ENCODE data around the gene STK11. TPM values are rescaled to one million over a fixed set of nuclear protein-coding genes. Genes with fewer than 3 reads are reported as not detected.

The STK11 gene
- polyA plus RNA-seq, 1 of the 3 experiments (the other 2 are of a cell fraction): 55.5 TPM

DNA sequence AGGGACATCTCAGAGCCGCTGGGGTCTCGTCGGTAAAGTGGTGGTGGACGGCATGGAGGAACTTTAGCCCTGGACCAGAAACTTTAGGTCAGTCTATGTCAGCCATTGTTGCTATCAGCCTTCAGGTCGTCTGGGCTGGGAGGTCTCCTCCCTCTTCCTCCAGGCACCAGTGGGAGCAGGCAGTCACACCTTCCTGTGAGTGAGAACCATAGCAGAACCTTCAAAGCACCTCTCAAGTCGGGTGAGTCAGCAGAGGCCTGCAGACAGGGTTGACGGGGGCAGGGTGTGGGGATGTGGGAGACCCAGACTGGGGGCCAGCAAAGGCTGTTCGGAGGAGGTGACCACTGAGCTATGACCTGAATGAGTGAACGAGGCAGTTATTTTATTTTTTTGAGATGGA, 16.2 kb upstream of the STK11 start:
- CTCF ChIA-PET: no interaction called here
- DNase-seq: no peak
- WGBS (ENCODE audit: low lambda C conversion rate): 87% methylated on average over 8 of the region's 9 CpGs

GRCh38 chr19:1199531-1199930, 6.0 kb upstream of the STK11 start:
- Histone ChIP-seq H3K79me2 (ENCODE audit: insufficient read depth) (no peaks in the 10 kb centered on the region), H3F3A (replicated peaks; ENCODE audit: insufficient read depth) (peaks cover 13% of the 10 kb centered on the region), H3K9ac (no peak overlapping the region), H3K9me2 (no peaks in the 10 kb centered on the region), H2AFZ (ENCODE audit: low read depth) (no peak overlapping the region), H4K20me1 (ENCODE audit: insufficient read depth) (no peaks in the 10 kb centered on the region), H3K27ac (ENCODE audit: low read depth in 2 of 2, low read length in 1 of 2) (no peak overlapping the region), H3K4me1 (ENCODE audit: control insufficient read depth in 1 of 2, insufficient read depth in 2 of 2, low read depth in 1 of 2, low read length in 1 of 2) (peaks cover 7 to 8% of the 10 kb centered on the region in 2 experiments; a peak in 1 of 4 replicates), H3K9me3 (no peaks in the 10 kb centered on the region), H3K27me3 (ENCODE audit: insufficient read depth) (no peaks in the 10 kb centered on the region), H3K4me2 (no peak overlapping the region), H3K36me3 (replicated peaks in 1 of 2; ENCODE audit: control insufficient read depth in 1 of 2, insufficient read depth in 2 of 2, low read length in 1 of 2) (no peaks in the 10 kb centered on the region), H3K4me3 (ENCODE audit: low read depth in 2 of 2, low read length in 1 of 2) (no peak overlapping the region)
- TF ChIP-seq FOSL2 (IDR thresholded peaks at IDR 0.05; ENCODE audit: borderline replicate concordance, low read depth) (no peak), CHD2 (IDR thresholded peaks at IDR 0.05; ENCODE audit: low read length, partially characterized antibody) (no peak), RAD21 (IDR thresholded peaks at IDR 0.05; ENCODE audit: low read length) (no peak), FOXM1 (IDR thresholded peaks at IDR 0.05; ENCODE audit: low read depth) (no peak), RFX5 (IDR thresholded peaks at IDR 0.05; ENCODE audit: low read length) (no peak), USF1 (IDR thresholded peaks at IDR 0.05; ENCODE audit: borderline replicate concordance, low read depth) (no peak), TCF12 (IDR thresholded peaks at IDR 0.05) (no peak), RXRA (IDR thresholded peaks at IDR 0.05; ENCODE audit: borderline replicate concordance, low read depth) (no peak), NFIC (IDR thresholded peaks at IDR 0.05; ENCODE audit: borderline replicate concordance) (no peak), SIN3A (IDR thresholded peaks at IDR 0.05; ENCODE audit: borderline replicate concordance, low read depth, low read length) (no peak), FOXJ3 (CRISPR knock-in tag; IDR thresholded peaks at IDR 0.05) (no peak), NRF1 (IDR thresholded peaks at IDR 0.05; ENCODE audit: low read depth, low read length) (no peak), SMC3 (IDR thresholded peaks at IDR 0.05; ENCODE audit: low read depth, low read length) (no peak), JUND (IDR thresholded peaks at IDR 0.05) (no peak)
- TF ChIP-seq, protein P1, sequence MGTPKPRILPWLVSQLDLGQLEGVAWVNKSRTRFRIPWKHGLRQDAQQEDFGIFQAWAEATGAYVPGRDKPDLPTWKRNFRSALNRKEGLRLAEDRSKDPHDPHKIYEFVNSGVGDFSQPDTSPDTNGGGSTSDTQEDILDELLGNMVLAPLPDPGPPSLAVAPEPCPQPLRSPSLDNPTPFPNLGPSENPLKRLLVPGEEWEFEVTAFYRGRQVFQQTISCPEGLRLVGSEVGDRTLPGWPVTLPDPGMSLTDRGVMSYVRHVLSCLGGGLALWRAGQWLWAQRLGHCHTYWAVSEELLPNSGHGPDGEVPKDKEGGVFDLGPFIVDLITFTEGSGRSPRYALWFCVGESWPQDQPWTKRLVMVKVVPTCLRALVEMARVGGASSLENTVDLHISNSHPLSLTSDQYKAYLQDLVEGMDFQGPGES (IDR thresholded peaks at IDR 0.05; ENCODE audit: low read depth, low read length): no peak
- TF ChIP-seq, protein P2, sequence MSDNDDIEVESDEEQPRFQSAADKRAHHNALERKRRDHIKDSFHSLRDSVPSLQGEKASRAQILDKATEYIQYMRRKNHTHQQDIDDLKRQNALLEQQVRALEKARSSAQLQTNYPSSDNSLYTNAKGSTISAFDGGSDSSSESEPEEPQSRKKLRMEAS (IDR thresholded peaks at IDR 0.05; ENCODE audit: low read depth): no peak
- TF ChIP-seq, protein P3, sequence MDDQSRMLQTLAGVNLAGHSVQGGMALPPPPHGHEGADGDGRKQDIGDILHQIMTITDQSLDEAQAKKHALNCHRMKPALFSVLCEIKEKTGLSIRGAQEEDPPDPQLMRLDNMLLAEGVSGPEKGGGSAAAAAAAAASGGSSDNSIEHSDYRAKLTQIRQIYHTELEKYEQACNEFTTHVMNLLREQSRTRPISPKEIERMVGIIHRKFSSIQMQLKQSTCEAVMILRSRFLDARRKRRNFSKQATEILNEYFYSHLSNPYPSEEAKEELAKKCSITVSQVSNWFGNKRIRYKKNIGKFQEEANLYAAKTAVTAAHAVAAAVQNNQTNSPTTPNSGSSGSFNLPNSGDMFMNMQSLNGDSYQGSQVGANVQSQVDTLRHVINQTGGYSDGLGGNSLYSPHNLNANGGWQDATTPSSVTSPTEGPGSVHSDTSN (IDR thresholded peaks at IDR 0.05): no peak
- DNase-seq: no peak
- CTCF ChIA-PET: interaction anchor here (1.5 to 4.3 kb wide), 4 partner anchors 41 to 94 kb away, joined by 4 to 40 read pairs (median 7); no protein-coding TSS in a partner anchor
- POLR2A ChIA-PET: no interaction called here
- 93% methylated on average over 6 of the region's 10 CpGs for WGBS (ENCODE audit: low lambda C conversion rate)

More for the DNA sequence above, 16.2 kb upstream of the STK11 start:
- no peaks in the 10 kb centered on the region for H3K36me3 ChIP-seq (replicated peaks in 1 of 2; ENCODE audit: control insufficient read depth in 1 of 2, insufficient read depth in 2 of 2, low read length in 1 of 2)
- no peak overlapping the region for H3K9ac ChIP-seq
- H3F3A ChIP-seq (replicated peaks; ENCODE audit: insufficient read depth): peaks cover 3% of the 10 kb centered on the region
- no peaks in the 10 kb centered on the region for H3K4me1 ChIP-seq (ENCODE audit: control insufficient read depth in 1 of 2, insufficient read depth in 2 of 2, low read depth in 1 of 2, low read length in 1 of 2)
- no peaks in the 10 kb centered on the region for H3K79me2 ChIP-seq (ENCODE audit: insufficient read depth)
- H3K27ac ChIP-seq (ENCODE audit: low read depth in 2 of 2, low read length in 1 of 2): no peak overlapping the region
- TF ChIP-seq, protein P3 (IDR thresholded peaks at IDR 0.05): no peak
- no peak for TF ChIP-seq USF2 (IDR thresholded peaks at IDR 0.05; ENCODE audit: borderline replicate concordance, low read depth, low read length)
- TF ChIP-seq CHD2 (IDR thresholded peaks at IDR 0.05; ENCODE audit: low read length, partially characterized antibody): no peak
- no peak for TF ChIP-seq TCF12 (IDR thresholded peaks at IDR 0.05)
- no peak for TF ChIP-seq SIN3A (IDR thresholded peaks at IDR 0.05; ENCODE audit: borderline replicate concordance, low read depth, low read length)
- no peak for TF ChIP-seq EZH2phosphoT487 (IDR thresholded peaks at IDR 0.05; ENCODE audit: borderline replicate concordance, low read depth)
- no peak for TF ChIP-seq TAF1 (IDR thresholded peaks at IDR 0.05; ENCODE audit: borderline replicate concordance, low read depth, low read length)
- POLR2A ChIA-PET: no interaction called here
- H3K4me2 ChIP-seq: no peak overlapping the region
- H2AFZ ChIP-seq (ENCODE audit: low read depth): 0 out of 2 replicates have a peak overlapping the region, but pooled peaks have one; percentile 63
- no peaks in the 10 kb centered on the region for H4K20me1 ChIP-seq (ENCODE audit: insufficient read depth)
- no peaks in the 10 kb centered on the region for H3K27me3 ChIP-seq (ENCODE audit: insufficient read depth)
- H3K9me2 ChIP-seq: no peaks in the 10 kb centered on the region
- H3K9me3 ChIP-seq: no peaks in the 10 kb centered on the region
- H3K4me3 ChIP-seq (ENCODE audit: low read depth in 2 of 2, low read length in 1 of 2): no peak overlapping the region

All from SK-N-SH (cell line).